BLaER1 (cell line): Measurements from ENCODE around the gene ZNF222.

Experiments used
- H3K27ac ChIP-seq: shearing (Covaris generic); formaldehyde crosslinking; 2 replicates; pipeline ENCODE4 v1.8.1; 2022
- H3K27me3 ChIP-seq: shearing (Covaris generic); formaldehyde crosslinking; 2 replicates; pipeline ENCODE4 v1.8.1; 2022
- H3K36me3 ChIP-seq: shearing (Covaris generic); formaldehyde crosslinking; 2 replicates; pipeline ENCODE4 v1.8.1; 2022
- H3K4me1 ChIP-seq: shearing (Covaris generic); formaldehyde crosslinking; 2 replicates; pipeline ENCODE4 v1.8.1; 2022
- H3K4me2 ChIP-seq: shearing (Covaris generic); formaldehyde crosslinking; 2 replicates; pipeline ENCODE4 v1.8.1; 2022
- H3K4me3 ChIP-seq: shearing (Covaris generic); formaldehyde crosslinking; 2 replicates; pipeline ENCODE4 v1.8.1; 2022
- H3K9ac ChIP-seq: shearing (Covaris generic); formaldehyde crosslinking; 2 replicates; pipeline ENCODE4 v1.8.1; 2022
- H3K9me3 ChIP-seq: shearing (Covaris generic); formaldehyde crosslinking; 2 replicates; pipeline ENCODE4 v1.8.1; 2022
- H4K20me1 ChIP-seq: shearing (Covaris generic); formaldehyde crosslinking; 2 replicates; pipeline ENCODE4 v1.8.1; 2022
- Cebpa-rat ChIP-seq: shearing (Covaris generic); IDR thresholded peaks from 2 replicates; pipeline ENCODE4 v1.8.1; 2022

ZNF222 gene

GRCh38 chr19:44050740-44051649 is 25.8 kb downstream of the ZNF222 start:
- H3K4me2 ChIP-seq: peak overlapping the region; percentile 71
- no peaks in the 10 kb centered on the region for H4K20me1 ChIP-seq
- 0 out of 2 replicates have a peak overlapping the region, but pooled peaks have one; percentile 64 for H3K9ac ChIP-seq
- no peaks in the 10 kb centered on the region for H3K27me3 ChIP-seq
- H3K9me3 ChIP-seq: peaks cover 20% of the 10 kb centered on the region
- peaks cover 13% of the 10 kb centered on the region for H3K36me3 ChIP-seq
- peaks cover 8% of the 10 kb centered on the region; the same call in 1 of the 2 replicates for H3K4me1 ChIP-seq
- H3K27ac ChIP-seq: no peak overlapping the region
- no peak for TF ChIP-seq Cebpa-rat
- peak overlapping the region; percentile 74 for H3K4me3 ChIP-seq

- no peak for TF ChIP-seq Cebpa-rat
- Histone ChIP-seq H4K20me1 (no peaks in the 10 kb centered on the region), H3K9ac (peak within 1 kb of the TSS; percentile 64), H3K4me3 (peak within 1 kb of the TSS; percentile 74), H3K27me3 (no peaks in the 10 kb centered on the region), H3K4me1 (peaks cover 8% of the 10 kb centered on the region; the same call in 1 of the 2 replicates), H3K9me3 (peaks cover 20% of the 10 kb centered on the region), H3K4me2 (peak within 1 kb of the TSS; percentile 71), H3K36me3 (peaks cover 16% of the 10 kb centered on the region), H3K27ac (0 out of 2 replicates have a peak within 1 kb of the TSS, but pooled peaks have one; percentile 40)
Observed at GRCh38 chr19:44051650-44052402, 26.6 kb downstream of the ZNF222 start, which contains the start of gene ZNF223. ZNF223 (plus strand) TSS chr19:44052036; CDS start chr19:44055177, 3,141 bp downstream.

- no peak for TF ChIP-seq Cebpa-rat
- Histone ChIP-seq H3K27ac (no peak overlapping the region), H3K4me2 (no peak overlapping the region), H3K4me3 (no peak overlapping the region), H3K4me1 (peaks cover 22% of the 10 kb centered on the region), H3K36me3 (peaks cover 50% of the 10 kb centered on the region), H3K9ac (no peak overlapping the region), H3K9me3 (peaks cover 20% of the 10 kb centered on the region), H4K20me1 (no peaks in the 10 kb centered on the region), H3K27me3 (no peaks in the 10 kb centered on the region)
Observed at GRCh38 chr19:44055870-44056269, 30.7 kb downstream of the ZNF222 start.

GRCh38 chr19:44059229-44059628 is 34.0 kb downstream of the ZNF222 start:
- Histone ChIP-seq H3K4me3 (no peak overlapping the region), H4K20me1 (no peaks in the 10 kb centered on the region), H3K27me3 (no peaks in the 10 kb centered on the region), H3K4me2 (peak overlapping the region; percentile 45), H3K4me1 (peaks cover 14% of the 10 kb centered on the region), H3K36me3 (peaks cover 83% of the 10 kb centered on the region), H3K9me3 (peaks cover 32% of the 10 kb centered on the region), H3K9ac (no peak overlapping the region), H3K27ac (no peak overlapping the region)
- no peak for TF ChIP-seq Cebpa-rat

GRCh38 chr19:44061038-44061437 is 35.9 kb downstream of the ZNF222 start:
- H3K27me3 ChIP-seq: no peaks in the 10 kb centered on the region
- H4K20me1 ChIP-seq: no peaks in the 10 kb centered on the region
- H3K36me3 ChIP-seq: peaks cover 82% of the 10 kb centered on the region
- no peak overlapping the region for H3K4me2 ChIP-seq
- H3K9ac ChIP-seq: no peak overlapping the region
- H3K4me3 ChIP-seq: no peak overlapping the region
- H3K27ac ChIP-seq: no peak overlapping the region
- no peak for TF ChIP-seq Cebpa-rat
- H3K4me1 ChIP-seq: peaks cover 14% of the 10 kb centered on the region
- H3K9me3 ChIP-seq: peaks cover 29% of the 10 kb centered on the region

GRCh38 chr19:44066305-44066704 is 41.1 kb downstream of the ZNF222 start:
- Histone ChIP-seq H4K20me1 (no peaks in the 10 kb centered on the region), H3K27me3 (no peaks in the 10 kb centered on the region), H3K27ac (no peak overlapping the region), H3K36me3 (peaks cover 65% of the 10 kb centered on the region), H3K9ac (no peak overlapping the region), H3K4me2 (no peak overlapping the region), H3K4me3 (peak overlapping the region; percentile 34; the same call in 1 of the 2 replicates), H3K9me3 (peaks cover 80% of the 10 kb centered on the region), H3K4me1 (peaks cover 3% of the 10 kb centered on the region)
- no peak for TF ChIP-seq Cebpa-rat

- Histone ChIP-seq H4K20me1 (no peaks in the 10 kb centered on the region), H3K4me2 (no peak overlapping the region), H3K4me1 (peaks cover 18% of the 10 kb centered on the region), H3K9me3 (peaks cover 69% of the 10 kb centered on the region), H3K27ac (no peak overlapping the region), H3K9ac (no peak overlapping the region), H3K36me3 (peaks cover 35% of the 10 kb centered on the region), H3K4me3 (no peak overlapping the region), H3K27me3 (no peaks in the 10 kb centered on the region)
- TF ChIP-seq Cebpa-rat: no peak
Observed at GRCh38 chr19:44069415-44069814, 44.2 kb downstream of the ZNF222 start.

GRCh38 chr19:44071824-44072542 is 46.8 kb downstream of the ZNF222 start, which contains the start of gene ZNF284:
ZNF284 (plus strand) TSS chr19:44072159; CDS start chr19:44076390, 4,231 bp downstream.
- peaks cover 25% of the 10 kb centered on the region for H3K36me3 ChIP-seq
- H3K9ac ChIP-seq: peak within 1 kb of the TSS; percentile 61
- H3K4me2 ChIP-seq: peak within 1 kb of the TSS; percentile 95
- H3K4me1 ChIP-seq: peaks cover 18% of the 10 kb centered on the region
- peak within 1 kb of the TSS; percentile 74 for H3K27ac ChIP-seq
- H4K20me1 ChIP-seq: no peaks in the 10 kb centered on the region
- no peaks in the 10 kb centered on the region for H3K27me3 ChIP-seq
- TF ChIP-seq Cebpa-rat: no peak
- peak within 1 kb of the TSS; percentile 73 for H3K4me3 ChIP-seq
- H3K9me3 ChIP-seq: peaks cover 44% of the 10 kb centered on the region
